HG03442 (cell line): Measurements from ENCODE around the gene ELL2.
"Not testable (repeated sequence)": the region's sequence is repeated elsewhere in the genome, so short reads cannot be mapped to it uniquely, and the experiment has no call there.

Experiments used
- ATAC-seq: cut with Tn5 transposase; IDR thresholded peaks from one replicate; pipeline ENCODE4 v1.9.1; 2021; ENCODE audit warnings: mild to moderate bottlenecking, moderate library complexity; ENCODE audit not compliant: unreplicated experiment

The ELL2 gene

GRCh38 chr5:95841914-95842812 lies 119.5 kb downstream of the ELL2 start:
- ATAC-seq, result no peak

GRCh38 chr5:95840956-95841705 lies 120.5 kb downstream of the ELL2 start:
- ATAC-seq, result no peak

- no peak for ATAC-seq
Measured at GRCh38 chr5:95839658-95840057, 122.0 kb downstream of the ELL2 start.

GRCh38 chr5:95838556-95838955 lies 123.1 kb downstream of the ELL2 start:
- no peak for ATAC-seq

GRCh38 chr5:95838001-95838520 lies 123.6 kb downstream of the ELL2 start:
- ATAC-seq, result no peak

GRCh38 chr5:95837492-95837891 lies 124.2 kb downstream of the ELL2 start:
- no peak for ATAC-seq

- ATAC-seq, result not testable (repeated sequence)
Measured at GRCh38 chr5:95836971-95837370, 124.7 kb downstream of the ELL2 start.

- ATAC-seq, result no peak
Measured at GRCh38 chr5:95836544-95836943, 125.1 kb downstream of the ELL2 start.

GRCh38 chr5:95835682-95836385 lies 125.8 kb downstream of the ELL2 start:
- no peak for ATAC-seq
